B cell (primary cell): Measurements from ENCODE around the gene TFF2. TPM values are rescaled to one million over a fixed set of nuclear protein-coding genes. Genes with fewer than 3 reads are reported as not detected.

Experiments
- ATAC-seq: fragments of 200-7000 bp; cut with Tn5 transposase; one replicate; pipeline ENCODE4 v1.10.0; 2021; ENCODE audit warnings: low read depth, mild to moderate bottlenecking, moderate number of reproducible peaks, moderate library complexity
- CTCF ChIA-PET: fragments of 350-600 bp; sonication (Branson Sonifier 250); formaldehyde crosslinking; loops from one replicate; lab custom pipeline; 2021; ENCODE audit warnings: antibody characterized with exemption, inconsistent platforms; lab: Charles Lee
- POLR2A ChIA-PET: fragments of 350-600 bp; sonication (Branson Sonifier 250); formaldehyde crosslinking; loops from one replicate; lab custom pipeline; 2021; ENCODE audit warnings: antibody characterized with exemption; lab: Charles Lee
- DNase-seq: peaks from one replicate; pipeline ENCODE4 v3.0.0; 2013
- H2AFZ ChIP-seq: 2 replicates; pipeline ENCODE4 v1.6.1; 2012; ENCODE audit warnings: mild to moderate bottlenecking, low read depth, low read length; ENCODE audit not compliant: insufficient read depth, poor library complexity, severe bottlenecking
- H3K27ac ChIP-seq, 2 donors: 1 replicate in 1 of 2; 2 replicates in 1 of 2; pipeline ENCODE4 v1.5.1; 2012 to 2013; ENCODE audit warnings: low read length in 2 of 2, mild to moderate bottlenecking in 2 of 2, moderate library complexity in 1 of 2
- H3K27me3 ChIP-seq, 4 experiments: fragments of 200-600 bp in 1 of 4; sonication (generic) in 1 of 4; replicated peaks in 1 of 4; 1 replicate in 2 of 4; 2 replicates in 2 of 4; pipeline versions ENCODE4 v1.6.1 to v1.7.0; 2013 to 2016; ENCODE audit warnings: low read length in 3 of 4, mild to moderate bottlenecking in 2 of 4, mixed read lengths in 1 of 4, moderate library complexity in 1 of 4; ENCODE audit not compliant: insufficient read depth in 4 of 4, control insufficient read depth in 3 of 4; ENCODE audit errors: control extremely low read depth in 1 of 4
- H3K36me3 ChIP-seq, 2 experiments: replicated peaks in 1 of 2; 1 replicate in 1 of 2; 2 replicates in 1 of 2; pipeline versions ENCODE4 v1.6.1 to v1.7.1; 2013; ENCODE audit warnings: low read length in 1 of 2; ENCODE audit not compliant: insufficient read depth in 2 of 2, control insufficient read depth in 1 of 2; ENCODE audit errors: control extremely low read depth in 1 of 2, extremely low read depth in 1 of 2
- H3K4me1 ChIP-seq, 2 donors: fragments of 200-600 bp in 1 of 2; sonication (generic) in 1 of 2; 1 replicate in 1 of 2; 2 replicates in 1 of 2; pipeline versions ENCODE4 v1.5.1 to v1.6.1; 2013 to 2017; ENCODE audit warnings: low read length in 2 of 2; ENCODE audit not compliant: control insufficient read depth in 2 of 2, insufficient read depth in 2 of 2
- H3K4me2 ChIP-seq: replicated peaks from 2 replicates; pipeline ENCODE3; 2012; ENCODE audit warnings: mild to moderate bottlenecking, low read depth, low read length; ENCODE audit not compliant: poor library complexity, severe bottlenecking
- H3K4me3 ChIP-seq, 5 experiments: fragments of 200-600 bp in 1 of 5; sonication (generic) in 1 of 5; 1 replicate in 3 of 5; 2 replicates in 2 of 5; pipeline versions ENCODE4 v1.5.1 to v1.7.0; 2011 to 2016; ENCODE audit warnings: low read length in 4 of 5, mild to moderate bottlenecking in 4 of 5, low read depth in 2 of 5, control low read depth in 1 of 5, moderate library complexity in 1 of 5; ENCODE audit not compliant: insufficient read depth in 1 of 5; ENCODE audit errors: control extremely low read depth in 1 of 5, extremely low read depth in 1 of 5
- H3K79me2 ChIP-seq: fragments of 200-600 bp; sonication (generic); one replicate; pipeline ENCODE4 v1.6.0; 2016; ENCODE audit warnings: low read length; ENCODE audit not compliant: control insufficient read depth, insufficient read depth
- H3K9ac ChIP-seq: fragments of 200-600 bp; sonication (generic); 2 replicates; pipeline ENCODE4 v1.6.1; 2017; ENCODE audit warnings: mild to moderate bottlenecking, low read length, moderate library complexity
- H3K9me3 ChIP-seq, 3 donors: one replicate each; pipeline versions ENCODE4 v1.6.1 to v1.7.1; 2013; ENCODE audit warnings: low read length in 2 of 3; ENCODE audit not compliant: control insufficient read depth in 2 of 3, insufficient read depth in 1 of 3; ENCODE audit errors: control extremely low read depth in 1 of 3
- H4K20me1 ChIP-seq: 2 replicates; pipeline ENCODE4 v1.6.0; 2012; ENCODE audit warnings: mild to moderate bottlenecking, low read length; ENCODE audit not compliant: insufficient read depth, control insufficient read depth, poor library complexity, severe bottlenecking
- H3K27ac Mint-ChIP-seq: one replicate; pipeline ENCODE4 v1.8.0; 2021; ENCODE audit warnings: mixed read lengths
- H3K27me3 Mint-ChIP-seq: one replicate; pipeline ENCODE4 v1.8.0; 2021; ENCODE audit warnings: mixed read lengths
- H3K4me1 Mint-ChIP-seq: one replicate; pipeline ENCODE4 v1.8.0; 2021; ENCODE audit warnings: mixed read lengths
- H3K4me3 Mint-ChIP-seq: one replicate; pipeline ENCODE4 v1.8.0; 2021; ENCODE audit warnings: mixed read lengths
- H3K9me3 Mint-ChIP-seq: one replicate; pipeline ENCODE4 v1.8.0; 2022; ENCODE audit warnings: mixed read lengths; ENCODE audit not compliant: insufficient read depth
- EZH2 ChIP-seq: IDR thresholded peaks from 2 replicates; pipeline ENCODE4 v1.6.1; 2012; ENCODE audit warnings: borderline replicate concordance, low read depth, mild to moderate bottlenecking, moderate library complexity, low read length; ENCODE audit not compliant: insufficient read depth, poor library complexity, severe bottlenecking
- WGBS: methylation state at CpG from one replicate; pipeline ENCODE4 v1.1.5; 2013; ENCODE audit warnings: missing lambda C conversion rate; ENCODE audit not compliant: insufficient coverage; 5-methylcytosine and 5-hydroxymethylcytosine counted together
- intact Hi-C: fragments of 100-400 bp; cut with micrococcal nuclease; formaldehyde crosslinking; loops from one replicate; pipeline ENCODE4 v1.10.0; 2022
- polyA plus RNA-seq: library from polyadenylated mRNA; depleted of rRNA; stranded (reverse); fragments of >200 nt; gene quantifications from 2 replicates; pipeline ENCODE4 v1.2.3, GENCODE V29; 2012
- total RNA-seq, 2 donors: library from RNA; stranded (reverse); fragments of 120-200 nt in 1 of 2; gene quantifications; 1 replicate in 1 of 2; 2 replicates in 1 of 2; pipeline versions ENCODE4 v1.2.3 to v1.2.4, GENCODE V29; 2013 to 2022
- TF ChIP-seq, protein P1 (sequence below): fragments of 200-600 bp; IDR thresholded peaks from one replicate; pipeline ENCODE4 v1.8.0; 2022; ENCODE audit warnings: antibody characterized with exemption, mild to moderate bottlenecking

The TFF2 gene
- total and polyA plus RNA-seq, 2 donors (not counting 1 experiment from before 2014, with no cell fraction given): not detected

DNA sequence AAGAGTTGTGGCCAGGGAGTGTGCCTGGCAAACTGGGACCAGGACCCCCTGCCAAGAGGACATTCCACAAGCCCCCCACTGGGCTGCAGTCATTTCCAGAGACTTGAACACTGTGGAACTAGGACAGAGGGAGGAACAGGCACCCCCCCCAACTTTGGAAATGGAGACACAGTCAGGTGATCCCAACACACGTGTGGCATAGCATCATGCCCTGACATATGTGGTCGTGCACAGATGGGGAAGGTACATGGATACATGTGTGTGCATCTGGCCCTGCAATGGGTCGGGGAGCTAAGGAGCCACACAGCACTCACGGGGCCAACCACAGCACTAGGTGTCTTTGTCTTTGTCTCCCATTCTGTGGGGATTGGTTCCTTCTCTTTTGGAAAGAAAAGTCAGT is 28.9 kb downstream of the TFF2 start:
- no peak for ATAC-seq
- intact Hi-C loops: no loop called here
- peaks cover 12 to 16% of the 10 kb centered on the region in 2 donors for H3K4me1 ChIP-seq
- no peaks in the 10 kb centered on the region for H3K36me3 ChIP-seq
- no peak for DNase-seq
- peaks cover 0 to 16% (median 5%) of the 10 kb centered on the region in 4 experiments for H3K27me3 ChIP-seq
- no peak overlapping the region for H3K4me2 ChIP-seq
- no peaks in the 10 kb centered on the region for H3K79me2 ChIP-seq
- H3K9me3 ChIP-seq: no peaks in the 10 kb centered on the region
- Mint-ChIP-seq H3K27me3 (peaks cover 31% of the 10 kb centered on the region), H3K4me3 (no peak overlapping the region), H3K4me1 (peaks cover 15% of the 10 kb centered on the region), H3K27ac (no peak overlapping the region), H3K9me3 (no peaks in the 10 kb centered on the region)
- H3K9ac ChIP-seq: no peak overlapping the region
- ChIA-PET CTCF (interaction anchor here (0.5 kb wide), 1 partner anchor 493 kb away, joined by 4 read pairs; no protein-coding TSS in a partner anchor), POLR2A (no interaction called here)
- no peaks in the 10 kb centered on the region for H4K20me1 ChIP-seq
- 72% methylated on average over 4 of the region's 4 CpGs for WGBS
- no peak overlapping the region for H2AFZ ChIP-seq
- TF ChIP-seq EZH2: no peak
- H3K4me3 ChIP-seq: no peak overlapping the region
- H3K27ac ChIP-seq: no peak overlapping the region

DNA sequence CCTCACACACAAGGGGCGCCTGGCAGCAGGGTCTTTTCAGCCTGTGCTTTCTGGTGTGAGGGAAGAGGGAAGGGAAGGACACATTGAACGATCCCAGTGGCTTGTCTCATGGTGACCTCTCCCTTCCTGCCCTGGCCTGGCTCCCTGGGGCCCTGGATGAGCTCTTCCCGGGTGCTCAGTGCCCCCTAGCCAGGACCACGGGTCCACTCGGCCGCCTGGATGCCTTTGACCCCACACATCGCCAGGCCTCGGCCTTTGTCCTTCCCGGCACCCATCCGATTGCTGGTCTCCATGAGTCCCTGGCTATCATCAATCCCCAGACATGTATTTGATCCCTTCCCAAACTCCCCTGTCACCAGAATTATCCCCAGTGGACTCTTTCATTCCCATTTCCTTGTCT is 29.6 kb downstream of the TFF2 start:
- 93% methylated on average over 10 of the region's 10 CpGs for WGBS
- H3K9ac ChIP-seq: no peak overlapping the region
- H3K27ac ChIP-seq: no peak overlapping the region
- ChIA-PET POLR2A (no interaction called here), CTCF (no interaction called here)
- Mint-ChIP-seq H3K4me3 (no peak overlapping the region), H3K9me3 (no peaks in the 10 kb centered on the region), H3K27ac (no peak overlapping the region), H3K4me1 (peaks cover 15% of the 10 kb centered on the region), H3K27me3 (peaks cover 31% of the 10 kb centered on the region)
- H3K4me2 ChIP-seq: no peak overlapping the region
- TF ChIP-seq EZH2: no peak
- TF ChIP-seq, protein P1, sequence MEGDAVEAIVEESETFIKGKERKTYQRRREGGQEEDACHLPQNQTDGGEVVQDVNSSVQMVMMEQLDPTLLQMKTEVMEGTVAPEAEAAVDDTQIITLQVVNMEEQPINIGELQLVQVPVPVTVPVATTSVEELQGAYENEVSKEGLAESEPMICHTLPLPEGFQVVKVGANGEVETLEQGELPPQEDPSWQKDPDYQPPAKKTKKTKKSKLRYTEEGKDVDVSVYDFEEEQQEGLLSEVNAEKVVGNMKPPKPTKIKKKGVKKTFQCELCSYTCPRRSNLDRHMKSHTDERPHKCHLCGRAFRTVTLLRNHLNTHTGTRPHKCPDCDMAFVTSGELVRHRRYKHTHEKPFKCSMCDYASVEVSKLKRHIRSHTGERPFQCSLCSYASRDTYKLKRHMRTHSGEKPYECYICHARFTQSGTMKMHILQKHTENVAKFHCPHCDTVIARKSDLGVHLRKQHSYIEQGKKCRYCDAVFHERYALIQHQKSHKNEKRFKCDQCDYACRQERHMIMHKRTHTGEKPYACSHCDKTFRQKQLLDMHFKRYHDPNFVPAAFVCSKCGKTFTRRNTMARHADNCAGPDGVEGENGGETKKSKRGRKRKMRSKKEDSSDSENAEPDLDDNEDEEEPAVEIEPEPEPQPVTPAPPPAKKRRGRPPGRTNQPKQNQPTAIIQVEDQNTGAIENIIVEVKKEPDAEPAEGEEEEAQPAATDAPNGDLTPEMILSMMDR: no peak
- peaks cover 0 to 16% (median 5%) of the 10 kb centered on the region in 4 experiments for H3K27me3 ChIP-seq
- H4K20me1 ChIP-seq: no peaks in the 10 kb centered on the region
- H3K4me1 ChIP-seq: peaks cover 12 to 16% of the 10 kb centered on the region in 2 donors
- ATAC-seq: no peak
- H3K9me3 ChIP-seq: no peaks in the 10 kb centered on the region
- no peaks in the 10 kb centered on the region for H3K79me2 ChIP-seq
- H3K36me3 ChIP-seq: no peaks in the 10 kb centered on the region
- no peak overlapping the region for H2AFZ ChIP-seq
- H3K4me3 ChIP-seq: no peak overlapping the region
- no peak for DNase-seq
- intact Hi-C loops: no loop called here
